WTC11 (cell line): ENCODE results near the gene ZNF574. TPM values are rescaled to one million over a fixed set of nuclear protein-coding genes. Genes with fewer than 3 reads are reported as not detected.

Source experiments
- ATAC-seq: fragments of 200-7000 bp; cut with Tn5 transposase; 2 replicates; pipeline ENCODE4 v1.10.0; 2021; ENCODE audit warnings: mild to moderate bottlenecking, moderate library complexity
- CTCF ChIA-PET: fragments of 300-600 bp; sonication (Branson Sonifier 250); formaldehyde crosslinking; loops from one replicate; lab custom pipeline; 2021; ENCODE audit warnings: antibody characterized with exemption; lab: Charles Lee
- POLR2A ChIA-PET: fragments of 350-600 bp; sonication (Branson Sonifier 250); formaldehyde crosslinking; loops from one replicate; lab custom pipeline; 2021; ENCODE audit warnings: antibody characterized with exemption; lab: Charles Lee
- DNase-seq: peaks from one replicate; pipeline ENCODE4 v3.0.0; 2021; ENCODE audit warnings: low spot score
- H3K27ac Mint-ChIP-seq: 2 replicates; pipeline ENCODE4 v1.8.0; 2021; ENCODE audit warnings: mixed read lengths
- H3K27me3 Mint-ChIP-seq: 2 replicates; pipeline ENCODE4 v1.8.0; 2021; ENCODE audit warnings: low read depth, mild to moderate bottlenecking, moderate library complexity, mixed read lengths
- H3K36me3 Mint-ChIP-seq: 2 replicates; pipeline ENCODE4 v1.8.0; 2021; ENCODE audit warnings: mixed read lengths
- H3K4me1 Mint-ChIP-seq: 2 replicates; pipeline ENCODE4 v1.8.0; 2022; ENCODE audit warnings: mixed read lengths
- H3K4me3 Mint-ChIP-seq: 2 replicates; pipeline ENCODE4 v1.8.0; 2021; ENCODE audit warnings: mild to moderate bottlenecking, moderate library complexity, mixed read lengths
- H3K9me3 Mint-ChIP-seq: 2 replicates; pipeline ENCODE4 v1.8.0; 2021; ENCODE audit warnings: mixed read lengths
- AR ChIP-seq: fragments of 250-450 bp; sonication (Bioruptor Pico); IDR thresholded peaks from 2 replicates; pipeline ENCODE4 v1.9.0; 2021; ENCODE audit warnings: mild to moderate bottlenecking
- CTCF ChIP-seq: fragments of 200-600 bp; IDR thresholded peaks from 2 replicates; pipeline ENCODE4 v1.8.0; 2022; ENCODE audit warnings: antibody characterized with exemption
- GRHL2 ChIP-seq: fragments of 250-450 bp; sonication (Bioruptor Pico); IDR thresholded peaks from 2 replicates; pipeline ENCODE4 v1.8.0; 2022; ENCODE audit warnings: mild to moderate bottlenecking, moderate library complexity; ENCODE audit not compliant: insufficient replicate concordance, severe bottlenecking
- MLX ChIP-seq: sonication (generic); formaldehyde crosslinking; IDR thresholded peaks from 2 replicates; pipeline ENCODE4 v1.8.1; 2023; ENCODE audit warnings: mild to moderate bottlenecking, missing genetic modification reagents, moderate library complexity
- NR1H2 ChIP-seq: sonication (generic); formaldehyde crosslinking; IDR thresholded peaks from 2 replicates; pipeline ENCODE4 v1.9.0; 2021; ENCODE audit warnings: mild to moderate bottlenecking, moderate library complexity, missing genetic modification reagents
- NR3C1 ChIP-seq: sonication (generic); formaldehyde crosslinking; conservative IDR thresholded peaks from 2 replicates; pipeline ENCODE4 v1.8.1; 2023; ENCODE audit warnings: low read depth, mild to moderate bottlenecking, missing genetic modification reagents
- PRDM15 ChIP-seq: sonication (generic); formaldehyde crosslinking; IDR thresholded peaks from 2 replicates; pipeline ENCODE4 v1.8.0; 2022; ENCODE audit warnings: missing genetic modification reagents
- RELA ChIP-seq: sonication (generic); formaldehyde crosslinking; IDR thresholded peaks from 2 replicates; pipeline ENCODE4 v1.8.1; 2022; ENCODE audit warnings: missing genetic modification reagents, mild to moderate bottlenecking, borderline replicate concordance
- ZNF232 ChIP-seq: sonication (generic); formaldehyde crosslinking; IDR thresholded peaks from 2 replicates; pipeline ENCODE4 v1.8.0; 2022; ENCODE audit warnings: mild to moderate bottlenecking, missing genetic modification reagents
- total RNA-seq: library from RNA; stranded (reverse); gene quantifications from 3 replicates; pipeline ENCODE4 v1.2.3, GENCODE V29; 2021

ZNF574 gene
- total RNA-seq, 1 experiment from 2014 or later, result 30.6 TPM

GRCh38 chr19:42079276-42079669, 3.3 kb downstream of the ZNF574 start (continued):
- no peak for TF ChIP-seq PRDM15 (CRISPR knock-in tag)
- no peak for TF ChIP-seq AR
- no peak for TF ChIP-seq CTCF
- no peak for TF ChIP-seq GRHL2 (CRISPR knock-in tag)
- TF ChIP-seq, all 79 proteins: peak for 0

- DNase-seq (no peak), ATAC-seq (no peak)
- ChIA-PET POLR2A (interaction anchor here (0.6 kb wide), 1 partner anchor 420 kb away, joined by 9 read pairs; no protein-coding TSS in a partner anchor), CTCF (interaction anchor here (2.0 kb wide), 1 partner anchor 45 kb away, joined by 6 read pairs; no protein-coding TSS in a partner anchor)
- TF ChIP-seq NR1H2 (CRISPR knock-in tag), result no peak
- TF ChIP-seq NR3C1, result no peak
- TF ChIP-seq PRDM15 (CRISPR knock-in tag), result no peak
- no peak for TF ChIP-seq MLX (CRISPR knock-in tag)
- TF ChIP-seq ZNF232 (CRISPR knock-in tag), result no peak
- TF ChIP-seq RELA (CRISPR knock-in tag), result no peak
- TF ChIP-seq, all 79 proteins: peak for 0
- Mint-ChIP-seq H3K36me3 (peaks cover 35% of the 10 kb centered on the region), H3K4me1 (peaks cover 23% of the 10 kb centered on the region), H3K27ac (no peak overlapping the region), H3K9me3 (no peaks in the 10 kb centered on the region), H3K27me3 (no peaks in the 10 kb centered on the region), H3K4me3 (no peak overlapping the region)
Observed at GRCh38 chr19:42079886-42080763, 4.2 kb downstream of the ZNF574 start.
